SK-N-SH treated with all-trans-retinoic acid at 6 μM for 48 hours (cell line): ENCODE data around the gene DACT3.

ENCODE experiments used
- ARNTL ChIP-seq: fragments of 450-650 bp; formaldehyde crosslinking; IDR thresholded peaks from 2 replicates; pipeline ENCODE4 v1.5.0; 2020; ENCODE audit warnings: low read depth, mild to moderate bottlenecking, moderate library complexity, borderline replicate concordance
- ZC3H10 ChIP-seq: fragments of 250-450 bp; sonication (Bioruptor Pico); IDR thresholded peaks from 2 replicates; pipeline ENCODE4 v1.5.1; 2021; ENCODE audit warnings: mild to moderate bottlenecking, moderate library complexity
- ZFP3 ChIP-seq: fragments of 250-450 bp; sonication (Bioruptor Pico); IDR thresholded peaks from 2 replicates; pipeline ENCODE4 v1.5.0; 2020; ENCODE audit warnings: mild to moderate bottlenecking, moderate library complexity
- ZFP30 ChIP-seq: fragments of 450-650 bp; formaldehyde crosslinking; IDR thresholded peaks from 2 replicates; pipeline ENCODE4 v1.5.0; 2022; ENCODE audit warnings: mild to moderate bottlenecking, moderate library complexity
- ZNF8 ChIP-seq: fragments of 450-650 bp; formaldehyde crosslinking; IDR thresholded peaks from 2 replicates; pipeline ENCODE4 v1.5.0; 2020; ENCODE audit warnings: mild to moderate bottlenecking, moderate library complexity
- TF ChIP-seq, protein P1 (sequence below): fragments of 250-450 bp; sonication (Bioruptor Pico); IDR thresholded peaks from 2 replicates; pipeline ENCODE4 v1.5.1; 2021; ENCODE audit warnings: mild to moderate bottlenecking, moderate library complexity
- TF ChIP-seq, protein P2 (sequence below): fragments of 250-450 bp; sonication (Bioruptor Pico); IDR thresholded peaks from 2 replicates; pipeline ENCODE4 v1.8.0; 2020; ENCODE audit warnings: mild to moderate bottlenecking, moderate library complexity, borderline replicate concordance
- TF ChIP-seq, protein P3 (sequence below): fragments of 250-450 bp; sonication (Bioruptor Pico); IDR thresholded peaks from 2 replicates; pipeline ENCODE4 v1.5.1; 2020; ENCODE audit warnings: low read depth, mild to moderate bottlenecking, moderate library complexity

DNA sequence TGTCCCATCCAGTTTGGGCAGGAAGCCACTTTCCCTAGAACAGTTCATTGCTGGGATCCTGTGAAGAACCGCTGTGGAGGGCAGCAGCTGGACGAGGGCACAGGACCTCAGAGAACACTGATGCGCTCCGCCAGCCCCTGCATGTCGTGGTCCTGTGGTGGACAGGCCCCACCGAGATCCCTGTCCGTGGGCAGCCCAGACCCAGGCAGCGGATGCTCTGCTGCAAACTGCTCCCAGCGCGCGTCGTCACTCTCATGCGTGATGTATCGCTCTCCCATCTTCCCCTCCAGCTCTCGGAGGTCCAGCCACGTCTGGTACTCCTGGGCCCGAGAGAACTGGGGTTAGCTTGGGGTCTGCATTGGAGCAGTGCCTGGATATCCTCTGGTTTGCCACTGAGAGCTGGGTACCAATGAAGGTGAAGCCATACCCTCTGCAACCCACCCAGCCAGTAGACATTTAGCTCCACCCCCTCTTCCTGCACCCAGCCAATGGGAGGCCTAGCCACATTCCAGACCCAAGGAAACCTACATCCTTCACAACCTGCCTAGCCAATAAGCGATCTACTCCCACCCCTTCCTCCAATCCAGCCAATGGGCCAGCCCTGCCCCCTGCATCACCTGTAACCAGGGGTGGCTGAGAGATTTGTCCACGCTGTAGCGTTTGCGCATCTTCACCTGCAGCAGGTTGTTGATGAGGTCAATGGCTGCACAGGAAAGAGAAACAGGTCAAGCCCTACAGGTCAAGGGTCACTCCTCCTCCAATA is 13.6 kb upstream of the DACT3 start:
- TF ChIP-seq, protein P1, sequence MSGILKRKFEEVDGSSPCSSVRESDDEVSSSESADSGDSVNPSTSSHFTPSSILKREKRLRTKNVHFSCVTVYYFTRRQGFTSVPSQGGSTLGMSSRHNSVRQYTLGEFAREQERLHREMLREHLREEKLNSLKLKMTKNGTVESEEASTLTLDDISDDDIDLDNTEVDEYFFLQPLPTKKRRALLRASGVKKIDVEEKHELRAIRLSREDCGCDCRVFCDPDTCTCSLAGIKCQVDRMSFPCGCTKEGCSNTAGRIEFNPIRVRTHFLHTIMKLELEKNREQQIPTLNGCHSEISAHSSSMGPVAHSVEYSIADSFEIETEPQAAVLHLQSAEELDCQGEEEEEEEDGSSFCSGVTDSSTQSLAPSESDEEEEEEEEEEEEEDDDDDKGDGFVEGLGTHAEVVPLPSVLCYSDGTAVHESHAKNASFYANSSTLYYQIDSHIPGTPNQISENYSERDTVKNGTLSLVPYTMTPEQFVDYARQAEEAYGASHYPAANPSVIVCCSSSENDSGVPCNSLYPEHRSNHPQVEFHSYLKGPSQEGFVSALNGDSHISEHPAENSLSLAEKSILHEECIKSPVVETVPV (CRISPR knock-in tag) = no peak
- no peak for TF ChIP-seq ZNF8
- no peak for TF ChIP-seq ZFP3 (CRISPR knock-in tag)
- TF ChIP-seq, protein P2, sequence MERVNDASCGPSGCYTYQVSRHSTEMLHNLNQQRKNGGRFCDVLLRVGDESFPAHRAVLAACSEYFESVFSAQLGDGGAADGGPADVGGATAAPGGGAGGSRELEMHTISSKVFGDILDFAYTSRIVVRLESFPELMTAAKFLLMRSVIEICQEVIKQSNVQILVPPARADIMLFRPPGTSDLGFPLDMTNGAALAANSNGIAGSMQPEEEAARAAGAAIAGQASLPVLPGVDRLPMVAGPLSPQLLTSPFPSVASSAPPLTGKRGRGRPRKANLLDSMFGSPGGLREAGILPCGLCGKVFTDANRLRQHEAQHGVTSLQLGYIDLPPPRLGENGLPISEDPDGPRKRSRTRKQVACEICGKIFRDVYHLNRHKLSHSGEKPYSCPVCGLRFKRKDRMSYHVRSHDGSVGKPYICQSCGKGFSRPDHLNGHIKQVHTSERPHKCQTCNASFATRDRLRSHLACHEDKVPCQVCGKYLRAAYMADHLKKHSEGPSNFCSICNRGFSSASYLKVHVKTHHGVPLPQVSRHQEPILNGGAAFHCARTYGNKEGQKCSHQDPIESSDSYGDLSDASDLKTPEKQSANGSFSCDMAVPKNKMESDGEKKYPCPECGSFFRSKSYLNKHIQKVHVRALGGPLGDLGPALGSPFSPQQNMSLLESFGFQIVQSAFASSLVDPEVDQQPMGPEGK = no peak
- TF ChIP-seq ZFP30 (CRISPR knock-in tag) = no peak
- TF ChIP-seq, protein P3, sequence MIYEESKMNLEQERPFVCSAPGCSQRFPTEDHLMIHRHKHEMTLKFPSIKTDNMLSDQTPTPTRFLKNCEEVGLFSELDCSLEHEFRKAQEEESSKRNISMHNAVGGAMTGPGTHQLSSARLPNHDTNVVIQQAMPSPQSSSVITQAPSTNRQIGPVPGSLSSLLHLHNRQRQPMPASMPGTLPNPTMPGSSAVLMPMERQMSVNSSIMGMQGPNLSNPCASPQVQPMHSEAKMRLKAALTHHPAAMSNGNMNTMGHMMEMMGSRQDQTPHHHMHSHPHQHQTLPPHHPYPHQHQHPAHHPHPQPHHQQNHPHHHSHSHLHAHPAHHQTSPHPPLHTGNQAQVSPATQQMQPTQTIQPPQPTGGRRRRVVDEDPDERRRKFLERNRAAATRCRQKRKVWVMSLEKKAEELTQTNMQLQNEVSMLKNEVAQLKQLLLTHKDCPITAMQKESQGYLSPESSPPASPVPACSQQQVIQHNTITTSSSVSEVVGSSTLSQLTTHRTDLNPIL (CRISPR knock-in tag) = no peak
- TF ChIP-seq ARNTL (CRISPR knock-in tag) = no peak
- TF ChIP-seq ZC3H10 = no peak
